Kidney (tissue), 14 donors: ENCODE results near the gene ZBED2. TPM values are rescaled to one million over a fixed set of nuclear protein-coding genes. Genes with fewer than 3 reads are reported as not detected.

Source experiments
- DNase-seq, 5 donors: peaks; one replicate each; pipeline ENCODE4 v3.0.0-alpha.2; 2013 to 2020
- FAIRE-seq: peaks from 2 replicates; lab custom pipeline; 2012; peaks lifted over from hg19 to GRCh38; lab: Jason Lieb, UNC
- H3K27ac ChIP-seq, 2 donors: one replicate each; pipeline ENCODE4 v1.7.0; 2013; ENCODE audit warnings: low read depth in 2 of 2, low read length in 2 of 2, inconsistent platforms in 1 of 2
- H3K27me3 ChIP-seq: one replicate; pipeline ENCODE4 v1.7.1; 2013; ENCODE audit warnings: low read length, inconsistent platforms; ENCODE audit not compliant: control insufficient read depth, insufficient read depth
- H3K36me3 ChIP-seq, 3 donors: one replicate each; pipeline versions ENCODE4 v1.7.0 to v1.7.1; 2013; ENCODE audit warnings: low read length in 3 of 3, control low read depth in 1 of 3, inconsistent platforms in 1 of 3; ENCODE audit not compliant: insufficient read depth in 3 of 3, control insufficient read depth in 2 of 3
- H3K4me1 ChIP-seq, 3 donors: one replicate each; pipeline versions ENCODE4 v1.7.0 to v1.7.1; 2013; ENCODE audit warnings: low read length in 3 of 3, inconsistent platforms in 1 of 3, low read depth in 1 of 3; ENCODE audit not compliant: control insufficient read depth in 2 of 3, insufficient read depth in 2 of 3
- H3K4me3 ChIP-seq, 3 donors: one replicate each; pipeline versions ENCODE4 v1.7.0 to v1.8.1; 2013; ENCODE audit warnings: low read length in 3 of 3, control low read depth in 1 of 3, inconsistent platforms in 1 of 3
- H3K9ac ChIP-seq, 3 donors: one replicate each; pipeline versions ENCODE4 v1.7.0 to v1.7.1; 2013; ENCODE audit warnings: low read length in 3 of 3, control low read depth in 1 of 3, inconsistent platforms in 1 of 3
- H3K9me3 ChIP-seq, 3 donors: one replicate each; pipeline versions ENCODE4 v1.7.0 to v1.7.1; 2013; ENCODE audit warnings: low read length in 3 of 3, control low read depth in 1 of 3, inconsistent platforms in 1 of 3; ENCODE audit not compliant: control insufficient read depth in 2 of 3, insufficient read depth in 1 of 3
- CTCF ChIP-seq: IDR thresholded peaks from 3 replicates; pipeline ENCODE4 v1.5.1; 2012; ENCODE audit warnings: mild to moderate bottlenecking, moderate library complexity, borderline replicate concordance; ENCODE audit not compliant: insufficient read depth; ENCODE audit errors: extremely low read depth
- intact Hi-C: fragments of 100-400 bp; cut with DNase I; formaldehyde crosslinking; loops from one replicate; pipeline ENCODE4 v1.11.1; 2022
- polyA plus RNA-seq: library from polyadenylated mRNA; stranded (reverse); fragments of 350-450 nt; fragmentation: Illumina TruSeq; extraction: RNeasy Lipid Tissue Mini Kit (QIAGEN cat#74804); gene quantifications from one replicate; pipeline ENCODE4 v1.2.3, GENCODE V29; 2014; ENCODE audit warnings: low read depth, low replicate concordance; ENCODE audit not compliant: insufficient read depth
- total RNA-seq: library from RNA; stranded (reverse); fragmentation: NEBNext Ultra II Directional; extraction: Animal tissue kit (Norgen Biotek cat#: 25700); gene quantifications from one replicate; pipeline ENCODE4 v1.2.1, GENCODE V29; 2021
- donor health status: control.
- donor health status: control.
- donor health status: control.
- donor health status: control.
- donor health status: control.
- donor health status: DM: yes; HTN: yes; CAD: no.
- donor health status: Normal renal cell carcinoma (clear cell type).

The ZBED2 gene
- total and polyA plus RNA-seq, 2 donors from 2014 or later = 0.54 to 0.66 TPM

- Histone ChIP-seq H3K9ac (no peak overlapping the region), H3K4me3 (no peak overlapping the region), H3K27me3 (no peaks in the 10 kb centered on the region), H3K36me3 (no peaks in the 10 kb centered on the region), H3K4me1 (no peaks in the 10 kb centered on the region), H3K9me3 (no peaks in the 10 kb centered on the region), H3K27ac (no peak overlapping the region)
- intact Hi-C loops = no loop called here
- FAIRE-seq (no peak), DNase-seq (no peak)
- TF ChIP-seq CTCF = no peak
These were observed 3.4 kb upstream of the ZBED2 start for GRCh38 chr3:111598552-111598951.

- Histone ChIP-seq H3K27me3 (no peaks in the 10 kb centered on the region), H3K4me1 (no peaks in the 10 kb centered on the region), H3K4me3 (no peak overlapping the region), H3K9me3 (no peaks in the 10 kb centered on the region), H3K36me3 (no peaks in the 10 kb centered on the region), H3K9ac (no peak overlapping the region), H3K27ac (no peak overlapping the region)
- intact Hi-C loops = no loop called here
- DNase-seq = no peak
- FAIRE-seq = no peak
- no peak for TF ChIP-seq CTCF
These were observed 3.0 kb upstream of the ZBED2 start for GRCh38 chr3:111598139-111598538.

- Histone ChIP-seq H3K4me3 (no peak overlapping the region), H3K27ac (no peak overlapping the region), H3K27me3 (no peaks in the 10 kb centered on the region), H3K36me3 (no peaks in the 10 kb centered on the region), H3K4me1 (no peaks in the 10 kb centered on the region), H3K9ac (no peak overlapping the region), H3K9me3 (no peaks in the 10 kb centered on the region)
- TF ChIP-seq CTCF = no peak
- no peak for FAIRE-seq
- DNase-seq = no peak
- intact Hi-C loops = no loop called here
These were observed 1.2 kb upstream of the ZBED2 start for GRCh38 chr3:111596328-111596727.

GRCh38 chr3:111594781-111595180 is 365 bp downstream of the ZBED2 start:
- no peak for FAIRE-seq
- H3K4me3 ChIP-seq = no peak overlapping the region

More at GRCh38 chr3:111594781-111595180, 365 bp downstream of the ZBED2 start:
- TF ChIP-seq CTCF = no peak
- H3K9me3 ChIP-seq = no peaks in the 10 kb centered on the region
- DNase-seq = no peak
- intact Hi-C loops = no loop called here
- no peak overlapping the region for H3K27ac ChIP-seq
- no peaks in the 10 kb centered on the region for H3K36me3 ChIP-seq
- no peaks in the 10 kb centered on the region for H3K27me3 ChIP-seq
- H3K9ac ChIP-seq = no peak overlapping the region
- H3K4me1 ChIP-seq = no peaks in the 10 kb centered on the region
